Smooth muscle cell (in vitro differentiated cells): ENCODE results near the gene ST3GAL2. TPM values are rescaled to one million over a fixed set of nuclear protein-coding genes. Genes with fewer than 3 reads are reported as not detected.
A peak's percentile ranks its signal among the peaks of the same experiment; 100 is the strongest.

Experiments
- DNase-seq: peaks from one replicate; lab custom pipeline; 2025; ENCODE audit not compliant: unreplicated experiment; lab: John Stamatoyannopoulos, UW
- H2AFZ ChIP-seq: fragments of 200-600 bp; sonication (generic); 2 replicates; pipeline ENCODE4 v1.6.0; 2016; ENCODE audit warnings: antibody characterized with exemption, low read depth, mild to moderate bottlenecking
- H3F3A ChIP-seq: fragments of 200-600 bp; sonication (generic); 2 replicates; pipeline ENCODE4 v1.6.0; 2017; ENCODE audit warnings: antibody characterized with exemption, low read depth
- H3K27ac ChIP-seq: fragments of 200-600 bp; sonication (generic); 2 replicates; pipeline ENCODE4 v1.5.1; 2016; ENCODE audit warnings: low read depth, mild to moderate bottlenecking
- H3K27me3 ChIP-seq: fragments of 200-600 bp; sonication (generic); 2 replicates; pipeline ENCODE4 v1.6.1; 2016; ENCODE audit warnings: low read depth, mild to moderate bottlenecking
- H3K36me3 ChIP-seq: fragments of 200-600 bp; sonication (generic); 2 replicates; pipeline ENCODE4 v1.5.1; 2016; ENCODE audit warnings: low read depth
- H3K4me1 ChIP-seq: fragments of 200-600 bp; sonication (generic); 2 replicates; pipeline ENCODE4 v1.5.1; 2016; ENCODE audit warnings: low read depth
- H3K4me2 ChIP-seq: fragments of 200-600 bp; sonication (generic); 2 replicates; pipeline ENCODE4 v1.6.0; 2016; ENCODE audit warnings: mild to moderate bottlenecking
- H3K4me3 ChIP-seq: fragments of 200-600 bp; sonication (generic); 2 replicates; pipeline ENCODE4 v1.5.1; 2016; ENCODE audit warnings: mild to moderate bottlenecking
- H3K79me2 ChIP-seq: fragments of 200-600 bp; sonication (generic); 2 replicates; pipeline ENCODE4 v1.6.0; 2016; ENCODE audit warnings: low read depth, mild to moderate bottlenecking
- H3K9ac ChIP-seq: fragments of 200-600 bp; sonication (generic); 2 replicates; pipeline ENCODE4 v1.6.0; 2016; ENCODE audit warnings: low read depth
- H3K9me3 ChIP-seq: fragments of 200-600 bp; sonication (generic); replicated peaks from 2 replicates; pipeline ENCODE4 v1.5.1; 2016; ENCODE audit warnings: low read depth
- H4K20me1 ChIP-seq: fragments of 200-600 bp; sonication (generic); 2 replicates; pipeline ENCODE4 v1.6.0; 2016; ENCODE audit warnings: low read depth
- WGBS: methylation state at CpG from one replicate; pipeline ENCODE4 v1.1.7; 2016; ENCODE audit warnings: low lambda C conversion rate; 5-methylcytosine and 5-hydroxymethylcytosine counted together
- polyA plus RNA-seq: library from polyadenylated mRNA; unstranded; fragments of >200 nt; fragmentation: Nextera tagmentation; extraction: Ambion mirVana; gene quantifications from 2 replicates; pipeline ENCODE4 v1.2.1, GENCODE V29; 2016
- small RNA-seq: library from RNA; depleted of rRNA; stranded (forward); fragments of <200 nt; gene quantifications from one replicate; pipeline ENCODE3, GENCODE V24; 2014
- total RNA-seq: library from RNA; depleted of rRNA; stranded (reverse); fragments of >200 nt; gene quantifications from 2 replicates; pipeline ENCODE4 v1.2.3, GENCODE V29; 2014
- TF ChIP-seq, protein P1 (sequence below): fragments of 200-600 bp; sonication (generic); IDR thresholded peaks from 2 replicates; pipeline ENCODE4 v1.5.1; 2017; ENCODE audit warnings: borderline replicate concordance, mild to moderate bottlenecking, antibody characterized with exemption; ENCODE audit not compliant: insufficient read depth, poor library complexity, severe bottlenecking

ST3GAL2 gene
- total and polyA plus RNA-seq, 2 experiments from 2014 or later, result 32.5 to 42.3 TPM

DNA sequence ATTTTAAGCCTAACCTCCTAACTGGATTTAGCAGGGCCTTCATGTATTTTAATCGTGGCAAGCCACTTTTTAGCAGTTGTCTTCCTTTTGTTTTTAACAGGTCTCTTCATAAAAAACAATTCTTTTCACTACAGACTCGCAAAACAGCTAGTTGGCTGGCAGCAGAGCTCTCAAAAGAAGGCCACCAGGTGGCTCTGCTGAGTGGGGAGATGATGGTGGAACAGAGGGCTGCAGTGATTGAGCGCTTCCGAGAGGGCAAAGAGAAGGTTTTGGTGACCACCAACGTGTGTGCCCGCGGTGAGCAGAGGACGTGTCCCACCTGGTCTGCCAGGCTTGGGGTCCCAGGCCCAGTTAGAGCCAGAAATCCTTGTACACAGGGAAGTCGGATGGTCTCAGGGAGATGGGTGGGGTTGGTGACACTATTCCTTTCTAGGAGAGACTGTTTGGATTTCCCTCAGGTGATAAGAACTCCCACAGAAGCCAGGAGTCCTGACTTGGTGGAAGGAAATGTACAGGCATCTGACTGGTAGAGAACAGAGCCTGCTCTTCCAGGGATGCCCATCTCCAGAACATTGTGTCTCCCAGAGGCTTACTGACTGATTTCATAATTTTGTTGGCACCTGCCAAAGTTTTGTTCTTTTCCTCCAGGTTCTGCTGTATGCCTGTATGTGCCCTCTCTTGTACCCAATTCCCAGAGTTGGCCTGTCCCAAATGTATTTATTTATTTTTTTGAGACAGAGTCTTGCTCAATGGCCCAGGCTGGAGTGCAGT is 107.1 kb downstream of the ST3GAL2 start:
- H3F3A ChIP-seq, result no peaks in the 10 kb centered on the region
- WGBS, result 83% methylated on average over 9 of the region's 9 CpGs
- H3K9me3 ChIP-seq, result no peaks in the 10 kb centered on the region
- no peaks in the 10 kb centered on the region for H3K79me2 ChIP-seq
- TF ChIP-seq, protein P1, sequence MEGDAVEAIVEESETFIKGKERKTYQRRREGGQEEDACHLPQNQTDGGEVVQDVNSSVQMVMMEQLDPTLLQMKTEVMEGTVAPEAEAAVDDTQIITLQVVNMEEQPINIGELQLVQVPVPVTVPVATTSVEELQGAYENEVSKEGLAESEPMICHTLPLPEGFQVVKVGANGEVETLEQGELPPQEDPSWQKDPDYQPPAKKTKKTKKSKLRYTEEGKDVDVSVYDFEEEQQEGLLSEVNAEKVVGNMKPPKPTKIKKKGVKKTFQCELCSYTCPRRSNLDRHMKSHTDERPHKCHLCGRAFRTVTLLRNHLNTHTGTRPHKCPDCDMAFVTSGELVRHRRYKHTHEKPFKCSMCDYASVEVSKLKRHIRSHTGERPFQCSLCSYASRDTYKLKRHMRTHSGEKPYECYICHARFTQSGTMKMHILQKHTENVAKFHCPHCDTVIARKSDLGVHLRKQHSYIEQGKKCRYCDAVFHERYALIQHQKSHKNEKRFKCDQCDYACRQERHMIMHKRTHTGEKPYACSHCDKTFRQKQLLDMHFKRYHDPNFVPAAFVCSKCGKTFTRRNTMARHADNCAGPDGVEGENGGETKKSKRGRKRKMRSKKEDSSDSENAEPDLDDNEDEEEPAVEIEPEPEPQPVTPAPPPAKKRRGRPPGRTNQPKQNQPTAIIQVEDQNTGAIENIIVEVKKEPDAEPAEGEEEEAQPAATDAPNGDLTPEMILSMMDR, result peak; percentile 42
- H4K20me1 ChIP-seq, result no peaks in the 10 kb centered on the region
- no peaks in the 10 kb centered on the region for H3K27me3 ChIP-seq
- no peak overlapping the region for H3K9ac ChIP-seq
- no peak overlapping the region for H2AFZ ChIP-seq
- H3K36me3 ChIP-seq, result no peaks in the 10 kb centered on the region
- no peak for DNase-seq
- H3K4me2 ChIP-seq, result no peak overlapping the region
- H3K4me1 ChIP-seq, result no peaks in the 10 kb centered on the region
- H3K4me3 ChIP-seq, result no peak overlapping the region
- H3K27ac ChIP-seq, result no peak overlapping the region

- no peak overlapping the region for H3K4me3 ChIP-seq
- no peaks in the 10 kb centered on the region for H3K4me1 ChIP-seq
- H3K4me2 ChIP-seq, result no peak overlapping the region
- no peaks in the 10 kb centered on the region for H3F3A ChIP-seq
- no peak overlapping the region for H2AFZ ChIP-seq
- no peaks in the 10 kb centered on the region for H3K27me3 ChIP-seq
- H4K20me1 ChIP-seq, result no peaks in the 10 kb centered on the region
- H3K79me2 ChIP-seq, result no peaks in the 10 kb centered on the region
- H3K9ac ChIP-seq, result no peak overlapping the region
- TF ChIP-seq, protein P1, result no peak
- no peak for DNase-seq
- WGBS, result 96% methylated on average over 1 of the region's 1 CpG
- no peaks in the 10 kb centered on the region for H3K36me3 ChIP-seq
- H3K27ac ChIP-seq, result no peak overlapping the region
- no peaks in the 10 kb centered on the region for H3K9me3 ChIP-seq
These were observed 107.8 kb downstream of the ST3GAL2 start for GRCh38 chr16:70331091-70331490.

Small RNA genes within 50 kb of the gene (small RNA-seq; reads per million reads assigned to genes)
- 0.39 reads per million, percentile 12 among the genes with 10 or more reads in this experiment for gene RNU6-23P
- not detected for gene RPS27P26

Other genes starting within 250 kb of the ST3GAL2 start
- gene EXOSC6, start 187.2 kb downstream of the ST3GAL2 start, total RNA-seq, result 10.0 and 10.7 TPM in 2 replicates
- gene EXOSC6, start 187.2 kb downstream of the ST3GAL2 start, polyA plus RNA-seq, result 14.8 and 16.0 TPM in 2 replicates
- gene AARS1, start 149.6 kb downstream of the ST3GAL2 start, total RNA-seq, result 54.0 and 67.0 TPM in 2 replicates
- 90.8 and 92.4 TPM in 2 replicates for gene AARS1, start 149.6 kb downstream of the ST3GAL2 start, polyA plus RNA-seq
- gene DDX19B, start 139.9 kb downstream of the ST3GAL2 start, total RNA-seq, result 24.5 and 49.6 TPM in 2 replicates
- 31.8 and 40.9 TPM in 2 replicates for gene DDX19B, start 139.9 kb downstream of the ST3GAL2 start, polyA plus RNA-seq
- gene DDX19A, start 92.2 kb downstream of the ST3GAL2 start, total RNA-seq, result 33.9 and 38.8 TPM in 2 replicates
- 32.8 and 39.2 TPM in 2 replicates for gene DDX19A, start 92.2 kb downstream of the ST3GAL2 start, polyA plus RNA-seq
- 5.7 and 16.5 TPM in 2 replicates for gene FCSK, start 15.5 kb upstream of the ST3GAL2 start, total RNA-seq
- 4.8 and 6.3 TPM in 2 replicates for gene FCSK, start 15.5 kb upstream of the ST3GAL2 start, polyA plus RNA-seq
- gene COG4, start 84.5 kb upstream of the ST3GAL2 start, total RNA-seq, result 39.8 and 49.4 TPM in 2 replicates
- gene COG4, start 84.5 kb upstream of the ST3GAL2 start, polyA plus RNA-seq, result 40.0 and 61.9 TPM in 2 replicates
- 98.9 and 126 TPM in 2 replicates for gene SF3B3, start 84.7 kb upstream of the ST3GAL2 start, total RNA-seq
- 129 and 137 TPM in 2 replicates for gene SF3B3, start 84.7 kb upstream of the ST3GAL2 start, polyA plus RNA-seq
- not detected in 2 replicates for gene IL34, start 207.5 kb upstream of the ST3GAL2 start, total RNA-seq
- gene IL34, start 207.5 kb upstream of the ST3GAL2 start, polyA plus RNA-seq, result 0.49 and 1.2 TPM in 2 replicates
- 19.5 and 27.1 TPM in 2 replicates for gene MTSS2, start 247.0 kb upstream of the ST3GAL2 start, total RNA-seq
- 4.2 and 8.7 TPM in 2 replicates for gene MTSS2, start 247.0 kb upstream of the ST3GAL2 start, polyA plus RNA-seq